SU-DHL-6 (cell line): ENCODE data around the gene MERTK.

Experiments used
- H2AFZ ChIP-seq: fragments of 200-600 bp; sonication (generic); 2 replicates; pipeline ENCODE4 v1.6.1; 2014; ENCODE audit warnings: low read depth, mild to moderate bottlenecking, moderate library complexity, mixed read lengths, antibody characterized with exemption, low read length; ENCODE audit not compliant: severe bottlenecking
- H3F3A ChIP-seq: fragments of 200-600 bp; shearing (Covaris generic); 2 replicates; pipeline ENCODE4 v1.6.0; 2016; ENCODE audit warnings: antibody characterized with exemption, mild to moderate bottlenecking; ENCODE audit not compliant: insufficient read depth
- H3K27ac ChIP-seq: fragments of 200-600 bp; sonication (generic); 2 replicates; pipeline ENCODE4 v1.5.1; 2016; ENCODE audit warnings: low read depth, mild to moderate bottlenecking, low read length, moderate library complexity, mixed read lengths
- H3K27me3 ChIP-seq: fragments of 200-600 bp; sonication (generic), shearing (Covaris generic); 2 replicates; pipeline ENCODE4 v1.6.0; 2014; ENCODE audit warnings: mild to moderate bottlenecking, low read length
- H3K36me3 ChIP-seq: fragments of 200-600 bp; sonication (generic); 2 replicates; pipeline ENCODE4 v1.6.1; 2014; ENCODE audit warnings: mild to moderate bottlenecking, low read length, mixed read lengths
- H3K4me2 ChIP-seq: fragments of 300-600, 200-600 bp; shearing (Covaris generic), sonication (generic); 2 replicates; pipeline ENCODE4 v1.6.0; 2014; ENCODE audit warnings: low read length, low read depth, mild to moderate bottlenecking; ENCODE audit not compliant: poor library complexity, severe bottlenecking
- H3K4me3 ChIP-seq: fragments of 200-600 bp; sonication (generic); 2 replicates; pipeline ENCODE4 v1.5.1; 2014; ENCODE audit warnings: antibody characterized with exemption, low read length, mild to moderate bottlenecking, mixed read lengths; ENCODE audit not compliant: insufficient read depth, poor library complexity, severe bottlenecking
- H3K79me2 ChIP-seq: fragments of 200-600 bp; sonication (generic); 2 replicates; pipeline ENCODE4 v1.6.1; 2014; ENCODE audit warnings: mild to moderate bottlenecking, low read length, moderate library complexity; ENCODE audit not compliant: insufficient read depth
- H3K9ac ChIP-seq: fragments of 200-600 bp; sonication (generic); 2 replicates; pipeline ENCODE4 v1.7.0; 2014; ENCODE audit warnings: mild to moderate bottlenecking, low read length
- H3K9me2 ChIP-seq: fragments of 200-600 bp; sonication (generic); replicated peaks from 2 replicates; pipeline ENCODE4 v1.6.1; 2014; ENCODE audit warnings: low read length; ENCODE audit not compliant: insufficient read depth
- H3K9me3 ChIP-seq: fragments of 200-600 bp; sonication (generic); 2 replicates; pipeline ENCODE4 v1.6.1; 2014; ENCODE audit warnings: low read length, mixed read lengths; ENCODE audit not compliant: insufficient read depth
- H4K20me1 ChIP-seq: fragments of 200-600 bp; sonication (generic); 2 replicates; pipeline ENCODE4 v1.6.1; 2014; ENCODE audit warnings: low read depth, mild to moderate bottlenecking, antibody characterized with exemption, low read length, moderate library complexity, mixed read lengths
- CTCF ChIP-seq: fragments of 200-600 bp; sonication (generic); IDR thresholded peaks from one replicate; pipeline ENCODE4 v1.5.1; 2017; ENCODE audit warnings: antibody characterized with exemption, mild to moderate bottlenecking, low read length, moderate library complexity; ENCODE audit not compliant: insufficient read depth, poor library complexity, severe bottlenecking
- EZH2phosphoT487 ChIP-seq: fragments of 200-600 bp; sonication (generic), shearing (Covaris generic); conservative IDR thresholded peaks from 2 replicates; pipeline ENCODE4 v1.6.1; 2018; ENCODE audit warnings: mild to moderate bottlenecking, antibody characterized with exemption, low read length, moderate library complexity, mixed read lengths

MERTK gene

GRCh38 chr2:111981666-111982065, 83.3 kb downstream of the MERTK start:
- Histone ChIP-seq H3K27ac (no peak overlapping the region), H3K9me3 (no peaks in the 10 kb centered on the region), H3F3A (no peaks in the 10 kb centered on the region), H3K4me3 (no peak overlapping the region), H2AFZ (no peak overlapping the region), H3K9ac (no peak overlapping the region), H3K4me2 (no peak overlapping the region), H4K20me1 (no peaks in the 10 kb centered on the region), H3K36me3 (no peaks in the 10 kb centered on the region), H3K27me3 (no peaks in the 10 kb centered on the region), H3K9me2 (no peaks in the 10 kb centered on the region), H3K79me2 (no peaks in the 10 kb centered on the region)
- TF ChIP-seq CTCF: no peak
- TF ChIP-seq EZH2phosphoT487: no peak

GRCh38 chr2:111982822-111983221, 84.4 kb downstream of the MERTK start:
- Histone ChIP-seq H4K20me1 (no peaks in the 10 kb centered on the region), H2AFZ (no peak overlapping the region), H3K36me3 (no peaks in the 10 kb centered on the region), H3F3A (no peaks in the 10 kb centered on the region), H3K9me3 (no peaks in the 10 kb centered on the region), H3K79me2 (no peaks in the 10 kb centered on the region), H3K27me3 (no peaks in the 10 kb centered on the region), H3K4me3 (no peak overlapping the region), H3K9me2 (no peaks in the 10 kb centered on the region), H3K27ac (no peak overlapping the region), H3K4me2 (no peak overlapping the region), H3K9ac (no peak overlapping the region)
- no peak for TF ChIP-seq CTCF
- no peak for TF ChIP-seq EZH2phosphoT487

DNA sequence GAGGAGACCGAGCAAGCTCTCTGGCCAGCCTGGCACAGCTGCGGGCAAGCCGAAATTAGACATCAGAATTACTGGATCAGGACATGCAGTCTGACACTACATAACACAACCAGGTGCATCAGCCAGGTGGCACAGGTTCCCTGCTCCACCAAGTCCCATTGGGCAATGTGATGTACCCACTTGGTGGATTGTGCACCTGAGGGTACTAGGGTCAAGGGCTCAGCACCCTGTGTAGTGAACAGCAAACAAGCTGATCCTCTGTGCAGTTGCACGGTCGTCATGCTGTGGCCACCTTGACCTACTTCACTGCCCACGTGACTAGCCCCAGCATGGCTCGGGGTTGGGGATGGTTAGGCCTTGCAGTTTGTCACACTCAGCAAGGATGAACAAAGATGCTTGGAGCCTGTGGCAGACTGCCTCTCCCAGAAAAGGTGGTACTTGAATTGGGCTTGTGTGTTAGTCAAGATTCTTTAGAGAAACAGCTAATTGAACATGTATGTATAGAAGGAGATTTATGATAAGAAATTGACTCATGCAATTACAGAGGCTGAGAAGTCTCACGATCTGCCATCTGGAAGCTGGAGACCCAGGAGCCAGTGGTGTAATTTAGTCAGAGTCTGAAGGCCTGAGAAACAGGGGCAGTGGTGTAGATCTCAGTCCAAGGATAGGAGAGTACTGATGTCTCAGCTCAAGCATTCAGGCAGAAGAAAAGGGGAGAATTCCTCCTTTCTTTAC, 85.2 kb downstream of the MERTK start:
- no peaks in the 10 kb centered on the region for H3F3A ChIP-seq
- no peak overlapping the region for H3K9ac ChIP-seq
- no peaks in the 10 kb centered on the region for H3K9me3 ChIP-seq
- no peaks in the 10 kb centered on the region for H3K9me2 ChIP-seq
- no peak overlapping the region for H2AFZ ChIP-seq
- no peak overlapping the region for H3K27ac ChIP-seq
- no peaks in the 10 kb centered on the region for H3K27me3 ChIP-seq
- H3K4me2 ChIP-seq: no peak overlapping the region
- H3K4me3 ChIP-seq: no peak overlapping the region
- H3K36me3 ChIP-seq: no peaks in the 10 kb centered on the region
- no peaks in the 10 kb centered on the region for H4K20me1 ChIP-seq
- no peaks in the 10 kb centered on the region for H3K79me2 ChIP-seq
- no peak for TF ChIP-seq CTCF
- TF ChIP-seq EZH2phosphoT487: no peak
